Placental pericyte (primary cell): ENCODE data around the gene MTNR1B. TPM values are rescaled to one million over a fixed set of nuclear protein-coding genes. Genes with fewer than 3 reads are reported as not detected.

ENCODE experiments used
- small RNA-seq: library from RNA; depleted of rRNA; stranded (forward); fragments of <200 nt; gene quantifications from one replicate; pipeline ENCODE3, GENCODE V24; 2012; ENCODE audit warnings: low replicate concordance
- total RNA-seq: library from RNA; depleted of rRNA; stranded (reverse); fragments of >200 nt; gene quantifications from 2 replicates; pipeline ENCODE4 v1.2.3, GENCODE V29; 2012

The MTNR1B gene
- not detected in 2 replicates for total RNA-seq

DNA sequence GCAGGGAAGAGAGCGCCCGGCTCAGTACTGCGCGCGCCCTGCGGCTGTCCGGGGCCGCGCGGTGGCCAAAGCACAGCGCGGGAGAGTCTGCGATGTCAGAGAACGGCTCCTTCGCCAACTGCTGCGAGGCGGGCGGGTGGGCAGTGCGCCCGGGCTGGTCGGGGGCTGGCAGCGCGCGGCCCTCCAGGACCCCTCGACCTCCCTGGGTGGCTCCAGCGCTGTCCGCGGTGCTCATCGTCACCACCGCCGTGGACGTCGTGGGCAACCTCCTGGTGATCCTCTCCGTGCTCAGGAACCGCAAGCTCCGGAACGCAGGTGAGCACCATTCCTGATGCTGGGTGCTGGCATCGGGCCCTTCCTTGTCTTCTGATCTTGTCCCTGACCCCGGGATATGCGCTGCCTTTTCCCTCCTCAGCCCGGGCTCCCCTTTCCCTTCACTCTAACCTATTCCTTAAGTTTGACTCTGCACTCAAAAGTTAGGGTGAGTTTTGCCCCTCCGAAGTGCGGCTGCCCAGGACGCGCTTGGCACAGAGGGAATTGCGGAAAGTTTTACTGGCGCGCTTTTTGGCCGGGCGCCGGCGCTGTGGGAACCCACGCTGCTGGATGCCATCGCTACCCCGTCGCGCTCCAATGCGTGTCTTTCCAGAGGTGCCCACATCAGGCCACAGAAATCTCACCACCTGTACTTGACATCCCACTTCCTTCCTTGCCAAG is at the start of gene MTNR1B:
Gene MTNR1B, plus strand, starts transcription at position 18 of the 714 bp plus-strand sequence. Its CDS starts 75 bp downstream, at position 93.

Small RNA genes lying within 50 kb of the gene (small RNA-seq; reads per million reads assigned to genes)
- not detected for gene SNRPGP16

Other genes with a start within 250 kb of the MTNR1B start
- gene SLC36A4, start 228.3 kb downstream of the MTNR1B start, total RNA-seq = 20.9 and 21.2 TPM in 2 replicates